COLO668 (cell line): Measurements from ENCODE around the gene HNF1B.

Experiments used
- DNase-seq: peaks from one replicate; lab custom pipeline; 2025; ENCODE audit not compliant: unreplicated experiment; lab: John Stamatoyannopoulos, UW

The HNF1B gene

GRCh38 chr17:37762666-37763065 is 17.8 kb upstream of the HNF1B start:
- no peak for DNase-seq

GRCh38 chr17:37761961-37762360 is 17.1 kb upstream of the HNF1B start:
- DNase-seq = no peak

DNA sequence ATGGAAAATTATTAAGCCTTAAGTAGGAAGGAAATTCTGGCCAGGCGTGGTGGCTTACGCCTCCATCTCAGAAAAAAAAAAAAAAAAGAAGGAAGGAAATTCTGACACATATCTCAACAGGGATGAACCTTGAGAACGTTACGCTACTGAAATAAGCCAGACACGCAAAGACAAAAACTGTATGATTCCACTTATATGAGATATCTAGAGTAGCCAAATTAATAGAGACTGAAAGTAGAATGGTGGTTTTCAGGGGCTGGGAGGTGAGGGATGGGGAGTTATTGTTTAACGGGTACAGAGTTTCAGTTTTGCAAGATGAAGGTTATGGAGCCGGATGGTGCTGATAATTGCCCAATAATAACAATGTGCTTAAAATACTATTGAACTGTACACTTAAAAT is 16.2 kb upstream of the HNF1B start:
- DNase-seq = no peak

- DNase-seq = no peak
Observed at GRCh38 chr17:37759014-37759637, 14.3 kb upstream of the HNF1B start.

- DNase-seq = no peak
Observed at GRCh38 chr17:37756051-37756450, 11.2 kb upstream of the HNF1B start.

DNA sequence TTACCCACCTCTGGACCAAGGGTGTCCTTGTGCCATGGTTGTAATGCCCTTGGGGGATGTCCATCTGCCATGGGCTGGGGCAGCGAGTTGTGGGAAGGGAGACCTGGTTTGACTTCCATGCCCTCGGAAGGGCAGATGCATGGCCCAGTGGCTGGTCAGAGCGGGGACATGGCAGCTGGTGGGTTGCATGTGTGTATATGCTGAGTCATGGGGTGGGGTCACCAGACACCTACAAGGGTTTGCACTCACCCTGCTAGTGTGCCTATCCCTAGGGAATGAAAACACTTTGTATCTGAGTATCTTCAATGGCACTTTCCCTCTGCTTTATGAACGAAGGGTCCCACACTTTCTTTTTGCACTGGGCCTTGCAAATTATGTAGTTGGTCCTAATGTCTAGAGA is 10.6 kb upstream of the HNF1B start:
- DNase-seq = no peak

- DNase-seq = no peak
Observed at GRCh38 chr17:37754363-37754762, 9.5 kb upstream of the HNF1B start.

- no peak for DNase-seq
Observed at GRCh38 chr17:37752482-37752881, 7.6 kb upstream of the HNF1B start.

DNA sequence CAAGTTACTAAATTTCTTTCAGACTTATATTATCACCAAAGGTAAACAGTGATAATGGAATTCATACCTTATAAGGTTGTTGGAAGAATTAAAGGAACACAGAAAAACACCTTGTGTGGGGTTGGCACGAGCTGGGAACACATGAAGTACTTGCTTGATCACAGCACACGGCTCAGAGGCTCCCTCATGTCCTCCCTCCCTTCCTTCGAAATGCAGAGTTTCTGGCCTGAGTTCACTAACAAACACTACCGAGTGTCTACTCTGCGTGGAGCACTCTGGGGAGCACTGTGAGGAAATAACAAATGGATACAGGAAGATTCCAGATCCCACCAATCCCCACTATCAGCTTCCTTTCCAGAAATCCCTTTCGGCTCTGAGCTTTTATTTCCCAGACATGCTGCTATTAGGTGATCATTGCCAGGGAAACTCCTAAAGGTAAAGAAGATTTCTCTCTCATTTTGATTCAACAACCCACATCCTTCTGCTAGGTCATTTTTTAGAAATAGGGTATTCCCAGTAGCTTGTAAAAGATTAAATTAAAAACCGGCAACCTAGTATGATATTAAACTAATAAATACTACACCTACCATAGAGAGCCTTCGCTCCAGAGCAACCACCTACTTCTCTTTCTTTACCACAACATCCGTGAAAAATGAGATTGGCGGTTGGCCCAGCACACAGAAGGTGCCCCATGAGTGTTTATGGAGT is 6.1 kb upstream of the HNF1B start:
- DNase-seq = no peak

DNA sequence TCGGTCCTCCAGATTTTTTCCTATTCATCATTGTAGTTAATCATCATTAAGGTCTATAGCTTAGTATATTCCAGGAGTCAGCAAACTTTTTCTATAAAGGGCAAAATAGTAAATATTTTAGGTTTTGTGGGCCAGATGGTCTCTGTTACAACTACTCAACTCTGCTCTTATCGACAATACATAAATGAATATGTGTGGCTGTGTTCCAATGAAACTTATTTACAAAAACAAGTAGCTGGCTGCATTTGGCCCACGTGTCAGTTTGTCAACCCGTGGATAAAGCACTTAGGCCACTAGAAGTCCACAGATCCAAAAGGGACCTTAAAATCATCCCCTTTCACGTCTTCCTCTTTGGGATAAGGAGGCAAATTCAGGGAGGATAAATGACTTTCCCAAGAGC is 5.4 kb upstream of the HNF1B start:
- no peak for DNase-seq

GRCh38 chr17:37747222-37747621 is 2.4 kb upstream of the HNF1B start:
- DNase-seq = no peak

DNA sequence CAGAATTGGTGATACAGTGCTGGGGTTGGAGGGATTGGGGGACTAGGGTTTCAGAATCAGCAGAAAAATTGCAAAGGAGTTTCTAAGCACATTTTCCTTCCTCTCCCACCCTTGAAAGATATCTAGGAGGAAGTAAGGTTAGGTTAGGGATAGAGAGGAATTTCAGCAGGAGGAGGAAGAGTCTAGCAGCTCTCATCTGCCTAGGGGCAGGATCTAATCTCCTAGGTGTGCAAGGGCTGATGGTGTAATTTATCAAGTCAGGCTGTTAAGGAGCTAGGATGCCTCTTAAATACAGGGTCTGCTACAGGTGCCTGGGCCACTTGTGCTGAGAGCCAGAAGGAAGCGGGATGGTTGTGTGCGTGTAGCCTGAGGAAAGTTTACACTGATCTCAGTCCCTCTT is 1.8 kb upstream of the HNF1B start:
- DNase-seq = no peak

DNA sequence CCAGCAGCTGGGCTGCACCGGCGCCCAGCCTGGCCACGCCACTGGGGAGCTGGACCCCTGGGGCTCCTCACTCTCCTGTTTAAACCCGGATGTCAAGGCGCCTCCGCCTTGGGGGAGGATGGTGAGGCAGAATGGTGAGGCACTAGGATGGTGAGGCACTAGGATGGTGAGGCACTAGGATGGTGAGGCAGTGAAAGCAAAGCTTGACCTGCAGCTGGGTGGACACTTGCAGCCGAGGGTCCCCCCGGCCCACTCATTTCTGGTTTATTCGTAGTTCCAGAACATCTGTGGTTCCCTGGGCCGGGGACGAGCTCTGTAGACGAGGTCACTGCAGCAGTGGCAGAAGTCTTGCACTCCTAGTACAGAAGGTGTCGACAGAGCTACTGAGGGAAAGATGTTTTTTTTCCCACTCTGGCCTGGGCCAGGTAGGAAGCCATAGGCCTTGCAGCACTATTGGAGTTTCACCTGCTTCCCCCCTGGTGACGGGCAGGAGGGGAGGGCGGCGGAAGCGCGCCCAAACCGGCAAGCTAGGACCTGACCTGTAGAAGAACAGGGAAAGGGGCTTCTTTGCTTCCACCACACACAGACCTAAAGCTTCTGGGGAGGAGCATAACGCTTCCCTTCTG is 1.1 kb upstream of the HNF1B start:
- DNase-seq = no peak

DNA sequence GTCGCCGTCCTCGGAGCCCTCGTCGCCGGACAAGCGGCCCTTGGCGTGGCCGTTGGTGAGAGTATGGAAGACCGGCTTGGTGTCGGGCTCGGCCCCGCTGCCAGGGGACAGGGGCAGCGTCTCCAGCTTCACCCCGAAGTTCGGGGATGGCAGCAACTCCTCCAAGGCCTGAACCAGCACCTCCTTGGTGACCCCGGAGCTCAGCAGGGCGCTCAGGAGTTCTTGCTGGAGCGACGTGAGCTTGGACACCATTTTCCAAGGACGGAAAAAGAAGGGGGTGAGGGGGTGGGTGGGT is 279 bp downstream of the HNF1B start:
- no peak for DNase-seq

GRCh38 chr17:37743875-37744632 is 805 bp downstream of the HNF1B start:
- no peak for DNase-seq

DNA sequence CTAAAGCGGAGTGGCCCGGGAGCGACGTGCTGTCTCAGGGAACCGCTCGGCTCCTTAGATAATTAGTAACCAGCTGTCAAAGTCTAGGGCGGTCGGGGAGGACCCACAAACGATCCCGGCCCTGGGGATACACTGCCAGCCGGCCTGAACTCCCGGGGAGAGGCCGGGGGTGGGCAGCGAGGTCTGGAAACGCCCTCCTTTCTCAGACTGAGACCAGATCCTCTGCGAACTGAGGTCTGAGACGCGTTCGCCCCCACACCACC is 1.3 kb downstream of the HNF1B start:
- DNase-seq = no peak

GRCh38 chr17:37742762-37743611 is 1.9 kb downstream of the HNF1B start:
- no peak for DNase-seq

DNA sequence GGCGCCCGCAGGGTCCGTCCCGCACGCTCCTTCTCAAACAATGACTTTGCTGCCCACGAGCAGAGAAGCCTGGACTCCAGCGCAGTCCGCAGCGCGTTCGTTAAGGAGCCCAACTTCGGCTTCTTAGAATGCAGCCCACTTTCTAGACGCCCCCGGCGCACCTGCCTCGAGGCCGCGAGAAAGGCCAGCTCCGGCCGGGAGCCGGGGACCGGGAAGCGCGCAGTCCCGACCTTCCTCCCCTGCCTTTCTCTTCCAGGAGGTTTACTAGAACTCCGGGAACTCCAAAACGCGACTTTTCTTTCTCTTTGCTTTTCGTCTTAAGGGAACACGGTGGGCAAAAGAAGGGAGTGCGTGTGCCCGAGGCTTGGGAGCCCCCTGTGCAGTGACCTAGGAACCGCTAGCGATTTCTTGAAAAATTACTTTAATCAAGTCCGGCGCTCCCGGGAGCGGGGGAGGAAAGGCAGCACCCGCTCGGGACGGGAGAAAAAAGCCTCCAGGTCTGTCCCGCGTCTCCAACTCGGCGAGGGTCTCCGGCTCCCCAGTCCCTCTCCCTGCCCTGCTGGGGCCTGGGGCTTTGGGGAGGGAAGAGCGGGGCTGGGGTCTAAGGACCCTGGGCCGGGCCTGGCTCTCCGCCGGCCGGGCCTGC is 2.6 kb downstream of the HNF1B start:
- peak; percentile 6 for DNase-seq

DNA sequence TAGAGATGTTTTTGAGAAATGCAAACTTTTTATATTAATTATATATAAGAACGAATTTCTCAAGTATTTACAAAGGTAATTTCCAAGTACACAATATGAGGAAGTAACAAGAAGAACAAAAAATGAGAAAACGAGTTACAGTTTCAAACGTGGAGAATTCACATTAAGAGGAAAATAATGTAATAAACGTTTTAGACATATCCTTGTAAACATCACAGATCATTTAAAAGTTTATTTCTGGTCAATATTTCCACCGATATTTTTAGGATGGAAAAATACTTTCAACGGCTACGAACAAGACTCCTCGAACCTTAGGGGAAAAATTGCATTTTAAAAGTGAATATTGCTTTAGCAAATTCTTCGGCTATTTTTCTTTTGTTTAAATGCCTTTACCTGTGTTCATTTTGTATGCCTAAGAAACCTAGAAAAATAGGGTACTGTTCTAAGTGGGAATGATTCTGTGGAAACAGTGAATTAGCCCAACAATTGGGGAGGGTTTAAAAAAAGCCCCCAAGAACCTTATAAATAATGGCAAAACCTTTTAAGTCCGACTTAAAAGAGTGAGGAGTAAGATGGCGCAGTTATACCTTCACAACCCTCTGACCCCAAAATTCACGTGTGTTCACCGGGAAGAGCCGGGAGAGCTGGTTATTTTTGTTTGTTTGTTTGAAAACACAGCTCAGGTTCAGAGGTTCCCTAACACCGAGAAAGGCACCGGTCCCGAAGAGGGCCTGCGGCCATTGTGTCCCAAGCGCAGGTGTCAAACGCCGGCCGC is 3.3 kb downstream of the HNF1B start:
- no peak for DNase-seq

DNA sequence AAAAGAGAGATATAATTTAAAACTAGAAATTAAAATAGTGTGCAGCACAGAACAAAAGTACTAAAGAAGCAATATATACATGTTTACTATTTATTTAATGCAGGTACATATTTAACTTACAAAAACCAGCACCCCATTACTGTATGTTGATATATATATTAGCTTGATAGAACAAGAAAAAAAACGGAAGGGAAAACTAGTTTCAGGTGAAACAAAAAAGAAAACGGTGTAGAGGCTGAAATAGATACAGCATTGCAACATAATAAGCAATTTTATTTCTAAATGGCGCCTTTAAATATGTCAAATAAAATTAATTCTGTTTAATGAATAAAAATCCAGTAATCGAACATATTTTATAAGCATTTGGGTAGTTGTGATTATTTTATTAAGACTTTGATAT is 3.9 kb downstream of the HNF1B start:
- DNase-seq = no peak
